Omental fat pad (tissue), 4 donors: ENCODE measurements around the gene WNT7A. TPM values are rescaled to one million over a fixed set of nuclear protein-coding genes. Genes with fewer than 3 reads are reported as not detected.

Source experiments
- ATAC-seq: fragments of 150-250 bp; one replicate; pipeline ENCODE4 v1.9.1; 2016; ENCODE audit warnings: mild to moderate bottlenecking, moderate library complexity; ENCODE audit not compliant: low FRiP score
- DNase-seq: peaks from one replicate; pipeline ENCODE4 v3.0.0-alpha.2; 2019; ENCODE audit warnings: low spot score
- CTCF ChIP-seq, 3 donors: fragments of 450-650 bp; IDR thresholded peaks; one replicate each; pipeline ENCODE4 v1.5.1; 2016 to 2017; ENCODE audit warnings: antibody characterized with exemption in 3 of 3, mild to moderate bottlenecking in 3 of 3, moderate library complexity in 2 of 3
- total RNA-seq, 4 donors: library from RNA; depleted of rRNA; stranded (reverse); fragments of >200 nt; gene quantifications; one replicate each; pipeline ENCODE4 v1.1.0, GENCODE V29; 2016

Gene WNT7A
- total RNA-seq, 4 donors from 2014 or later, result not detected

DNA sequence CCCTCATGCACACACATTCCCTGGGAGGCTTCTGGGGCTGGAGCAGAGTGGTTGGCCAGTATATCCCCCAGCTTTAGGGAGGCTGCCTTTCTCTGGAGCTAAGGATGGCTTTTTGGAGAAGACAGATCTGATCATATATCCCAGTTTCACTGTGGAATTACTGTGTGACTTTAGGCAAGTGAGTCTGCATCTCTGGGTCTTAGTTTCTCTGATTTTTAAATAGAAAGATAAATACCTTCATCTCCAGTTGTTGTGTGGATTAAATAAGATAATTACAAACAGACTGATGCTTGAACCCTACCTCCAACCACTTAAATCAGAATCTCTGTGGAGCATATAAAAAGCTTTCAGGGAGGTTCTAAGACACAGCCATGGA, 11.1 kb upstream of the WNT7A start:
- no peak for ATAC-seq
- no peak for DNase-seq
- TF ChIP-seq CTCF (IDR thresholded peaks at IDR 0.05), result no peak

DNA sequence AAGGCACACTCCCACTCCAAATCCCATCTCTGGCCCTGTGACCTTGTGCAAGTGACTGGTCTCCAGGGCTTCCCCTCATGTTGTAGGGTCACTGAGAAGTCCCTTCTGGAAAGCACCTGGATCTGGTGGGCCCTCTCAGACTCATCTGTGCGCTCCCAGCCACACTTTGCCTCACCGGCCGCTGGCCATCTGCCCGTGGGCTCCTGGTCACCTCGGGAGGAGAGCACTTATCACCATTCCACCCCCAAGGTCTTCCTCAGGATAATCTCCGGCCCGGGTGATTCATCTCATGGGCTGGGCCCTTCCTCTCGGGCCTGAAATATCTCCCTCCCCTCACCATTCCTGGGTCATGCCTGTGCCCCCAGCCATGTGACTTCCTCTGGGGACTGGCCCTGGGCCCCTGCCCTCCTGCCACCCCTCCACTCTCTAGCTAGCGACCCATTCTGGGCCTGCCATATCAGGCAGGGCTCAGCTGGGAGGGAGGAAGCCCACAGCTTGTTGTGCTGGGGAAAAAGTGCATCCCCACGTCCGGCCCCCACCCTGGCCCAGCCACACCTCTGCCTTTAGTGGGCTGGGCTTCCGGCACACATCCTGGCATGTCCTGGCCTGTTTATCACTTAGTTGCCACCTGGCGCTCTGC, 10.6 kb upstream of the WNT7A start:
- no peak for DNase-seq
- no peak for TF ChIP-seq CTCF (IDR thresholded peaks at IDR 0.05)
- ATAC-seq, result no peak

- ATAC-seq (no peak), DNase-seq (no peak)
- no peak for TF ChIP-seq CTCF (IDR thresholded peaks at IDR 0.05)
These were observed 8.7 kb upstream of the WNT7A start for GRCh38 chr3:13888576-13888975.

DNA sequence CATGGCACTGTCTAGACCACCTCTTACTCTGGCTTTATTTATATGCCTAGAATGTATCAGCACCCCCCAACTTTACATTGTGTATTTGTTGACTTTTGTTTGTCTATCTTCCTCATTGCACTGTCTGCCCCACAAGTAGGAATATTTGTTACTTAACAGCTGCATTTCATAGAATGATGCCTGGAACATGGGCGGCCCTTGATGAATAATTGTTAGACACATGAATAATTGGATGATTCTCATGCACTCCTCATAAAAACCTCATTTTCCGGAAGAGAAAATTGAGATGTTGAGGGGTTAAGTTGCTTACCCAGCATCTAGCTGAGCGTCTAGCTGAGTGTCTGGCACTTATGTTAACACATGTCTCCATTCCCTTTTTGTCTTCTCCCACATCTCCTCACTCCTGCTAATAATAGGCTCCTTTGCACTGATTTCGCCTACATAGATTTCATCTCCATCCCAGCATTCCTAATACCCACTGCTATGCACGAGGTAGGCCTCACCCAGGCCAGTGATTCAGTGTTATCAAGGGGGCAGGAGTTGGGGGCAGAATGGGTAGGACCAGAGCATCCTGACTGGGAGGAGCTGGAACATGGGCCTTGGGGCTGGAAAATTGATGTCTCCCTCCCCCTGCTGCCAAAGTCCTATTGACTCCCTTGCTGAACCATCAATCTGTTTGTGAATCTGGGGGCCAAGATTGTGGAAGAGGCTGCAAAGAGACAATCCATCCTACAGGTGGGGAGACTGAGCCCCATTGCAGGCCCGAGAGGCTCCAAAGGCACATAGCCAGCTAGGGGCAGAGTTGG, 7.8 kb upstream of the WNT7A start:
- no peak for TF ChIP-seq CTCF (IDR thresholded peaks at IDR 0.05)
- DNase-seq, result no peak
- no peak for ATAC-seq

- no peak for DNase-seq
- no peak for TF ChIP-seq CTCF (IDR thresholded peaks at IDR 0.05)
- no peak for ATAC-seq
These were observed 6.8 kb upstream of the WNT7A start for GRCh38 chr3:13886593-13887129.

DNA sequence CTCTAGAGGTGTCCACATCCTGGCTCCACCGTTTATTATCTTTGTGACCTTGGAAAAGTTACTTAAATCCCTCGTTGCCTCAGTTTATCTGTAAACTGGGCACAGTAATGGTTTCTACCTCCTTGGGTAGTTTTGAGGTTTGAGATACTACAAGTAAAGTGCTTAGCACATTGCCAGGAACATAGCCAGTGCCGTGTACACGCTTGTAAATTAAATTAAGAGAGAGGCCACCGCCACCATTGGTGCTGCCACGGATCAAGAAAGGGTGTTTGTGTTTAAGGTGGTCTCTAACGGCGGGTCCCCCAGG, 5.8 kb upstream of the WNT7A start:
- TF ChIP-seq CTCF (IDR thresholded peaks at IDR 0.05), result no peak
- DNase-seq (no peak), ATAC-seq (no peak)
